Cardiac muscle cell (in vitro differentiated cells and primary cell): Measurements from ENCODE around the gene ECD. TPM values are rescaled to one million over a fixed set of nuclear protein-coding genes. Genes with fewer than 3 reads are reported as not detected.

Experiments used
- DNase-seq, 2 donors: peaks; one replicate each; pipeline versions ENCODE4 v3.0.0 to v3.0.0-alpha.2; 2010 to 2017; ENCODE audit warnings: low read depth in 1 of 2, low spot score in 1 of 2
- H3K27ac ChIP-seq: fragments of 200-600 bp; sonication (generic); 2 replicates; pipeline ENCODE4 v1.5.1; 2016
- H3K27me3 ChIP-seq: fragments of 200-600 bp; sonication (generic); 2 replicates; pipeline ENCODE4 v1.6.0; 2016; ENCODE audit warnings: control low read depth
- H3K36me3 ChIP-seq: fragments of 200-600 bp; sonication (generic); 2 replicates; pipeline ENCODE4 v1.5.1; 2016; ENCODE audit warnings: control low read depth
- H3K4me1 ChIP-seq: fragments of 200-600 bp; sonication (generic); 2 replicates; pipeline ENCODE4 v1.8.1; 2017; ENCODE audit warnings: low read depth, mild to moderate bottlenecking, mixed run types
- H3K4me3 ChIP-seq: fragments of 200-600 bp; sonication (generic); 2 replicates; pipeline ENCODE4 v1.5.1; 2016; ENCODE audit warnings: mild to moderate bottlenecking
- H3K9me3 ChIP-seq: fragments of 200-600 bp; sonication (generic); 2 replicates; pipeline ENCODE4 v1.5.1; 2017; ENCODE audit warnings: low read depth, mild to moderate bottlenecking, control low read depth
- CTCF ChIP-seq: IDR thresholded peaks from 2 replicates; pipeline ENCODE4 v1.5.1; 2012; ENCODE audit warnings: low read depth, mild to moderate bottlenecking, low read length
- polyA plus RNA-seq: library from polyadenylated mRNA; unstranded; fragments of >200 nt; fragmentation: Nextera tagmentation; extraction: Ambion mirVana; gene quantifications from 2 replicates; pipeline ENCODE4 v1.2.1, GENCODE V29; 2016
- total RNA-seq: library from RNA; depleted of rRNA; stranded (reverse); fragments of >200 nt; gene quantifications from 2 replicates; pipeline ENCODE4 v1.2.3, GENCODE V29; 2016

The ECD gene
- total and polyA plus RNA-seq, 2 experiments from 2014 or later: 20.0 to 21.8 TPM

- DNase-seq: no peak
- no peak for TF ChIP-seq CTCF
- no peaks in the 10 kb centered on the region for H3K4me1 ChIP-seq
- no peak overlapping the region for H3K4me3 ChIP-seq
- no peaks in the 10 kb centered on the region for H3K27me3 ChIP-seq
- H3K36me3 ChIP-seq: peaks cover 13% of the 10 kb centered on the region
- H3K27ac ChIP-seq: peak overlapping the region; percentile 9
- H3K9me3 ChIP-seq: no peaks in the 10 kb centered on the region
These were observed 41.5 kb downstream of the ECD start for GRCh38 chr10:73126343-73126742.

- TF ChIP-seq CTCF: no peak
- Histone ChIP-seq H3K9me3 (no peaks in the 10 kb centered on the region), H3K36me3 (peaks cover 3% of the 10 kb centered on the region), H3K27me3 (no peaks in the 10 kb centered on the region), H3K27ac (peak overlapping the region; percentile 76), H3K4me3 (no peak overlapping the region), H3K4me1 (peaks cover 11% of the 10 kb centered on the region)
- no peak for DNase-seq
These were observed 47.9 kb downstream of the ECD start for GRCh38 chr10:73119952-73120351.

GRCh38 chr10:73119457-73119856, 48.4 kb downstream of the ECD start:
- TF ChIP-seq CTCF: no peak
- Histone ChIP-seq H3K27ac (peak overlapping the region; percentile 76), H3K4me3 (no peak overlapping the region), H3K4me1 (peaks cover 11% of the 10 kb centered on the region), H3K27me3 (no peaks in the 10 kb centered on the region), H3K9me3 (no peaks in the 10 kb centered on the region), H3K36me3 (peaks cover 3% of the 10 kb centered on the region)
- DNase-seq: no peak

GRCh38 chr10:73117976-73118743, 49.6 kb downstream of the ECD start:
- DNase-seq: peak in 1 of 2 donors; percentile 15
- H3K4me1 ChIP-seq: peaks cover 11% of the 10 kb centered on the region
- H3K27me3 ChIP-seq: no peaks in the 10 kb centered on the region
- TF ChIP-seq CTCF: no peak
- H3K27ac ChIP-seq: peak overlapping the region; percentile 88
- peaks cover 3% of the 10 kb centered on the region for H3K36me3 ChIP-seq
- H3K9me3 ChIP-seq: no peaks in the 10 kb centered on the region
- H3K4me3 ChIP-seq: peak overlapping the region; percentile 0

GRCh38 chr10:73116017-73116416, 51.8 kb downstream of the ECD start:
- H3K4me3 ChIP-seq: no peak overlapping the region
- TF ChIP-seq CTCF: no peak
- H3K27ac ChIP-seq: no peak overlapping the region
- H3K36me3 ChIP-seq: peaks cover 3% of the 10 kb centered on the region
- peaks cover 11% of the 10 kb centered on the region for H3K4me1 ChIP-seq
- no peaks in the 10 kb centered on the region for H3K9me3 ChIP-seq
- H3K27me3 ChIP-seq: no peaks in the 10 kb centered on the region
- DNase-seq: no peak
